RWPE2 (cell line): ENCODE measurements around the gene MAEA.

Source experiments
- ATAC-seq: fragments of 200-7000 bp; cut with Tn5 transposase; 3 replicates; pipeline ENCODE4 v1.9.1; 2021; ENCODE audit warnings: low read depth
- DNase-seq: peaks from one replicate; pipeline ENCODE4 v3.0.0-alpha.2; 2020; ENCODE audit warnings: low spot score
- H3K27ac ChIP-seq: fragments of 450-650 bp; 2 replicates; pipeline ENCODE4 v1.5.1; 2017; ENCODE audit warnings: mild to moderate bottlenecking; ENCODE audit not compliant: poor library complexity, severe bottlenecking
- H3K27me3 ChIP-seq: fragments of 250-450 bp; sonication (Bioruptor Pico); 2 replicates; pipeline ENCODE4 v1.5.1; 2021; ENCODE audit warnings: mild to moderate bottlenecking, moderate library complexity; ENCODE audit not compliant: insufficient read depth, poor library complexity, severe bottlenecking
- H3K36me3 ChIP-seq: fragments of 250-450 bp; sonication (Bioruptor Pico); 2 replicates; pipeline ENCODE4 v1.5.1; 2020; ENCODE audit warnings: low read depth, mild to moderate bottlenecking, moderate library complexity
- H3K4me1 ChIP-seq: fragments of 250-450 bp; sonication (Bioruptor Pico); 2 replicates; pipeline ENCODE4 v1.5.1; 2021; ENCODE audit warnings: mild to moderate bottlenecking, moderate library complexity; ENCODE audit not compliant: insufficient read depth, poor library complexity, severe bottlenecking
- H3K4me3 ChIP-seq: fragments of 250-450 bp; sonication (Bioruptor Pico); 2 replicates; pipeline ENCODE4 v1.5.1; 2021; ENCODE audit warnings: mild to moderate bottlenecking, moderate library complexity; ENCODE audit not compliant: severe bottlenecking
- H3K9me3 ChIP-seq: fragments of 250-450 bp; sonication (Bioruptor Pico); 2 replicates; pipeline ENCODE4 v1.5.1; 2021; ENCODE audit warnings: mild to moderate bottlenecking, moderate library complexity; ENCODE audit not compliant: severe bottlenecking
- CTCF ChIP-seq: fragments of 450-650 bp; IDR thresholded peaks from one replicate; pipeline ENCODE4 v1.5.1; 2017; ENCODE audit warnings: mild to moderate bottlenecking, moderate library complexity; ENCODE audit not compliant: poor library complexity, severe bottlenecking

The MAEA gene

GRCh38 chr4:1366371-1367229 is 76.9 kb downstream of the MAEA start:
- DNase-seq: peak; percentile 48
- no peaks in the 10 kb centered on the region for H3K27me3 ChIP-seq
- ATAC-seq: no peak
- no peaks in the 10 kb centered on the region for H3K4me1 ChIP-seq
- no peaks in the 10 kb centered on the region for H3K9me3 ChIP-seq
- TF ChIP-seq CTCF: no peak
- H3K36me3 ChIP-seq: no peaks in the 10 kb centered on the region
- no peak overlapping the region for H3K4me3 ChIP-seq
- H3K27ac ChIP-seq: no peak overlapping the region

- H3K4me1 ChIP-seq: no peaks in the 10 kb centered on the region
- H3K36me3 ChIP-seq: peaks cover 4% of the 10 kb centered on the region
- ATAC-seq: no peak
- no peaks in the 10 kb centered on the region for H3K9me3 ChIP-seq
- no peak for TF ChIP-seq CTCF
- H3K27me3 ChIP-seq: no peaks in the 10 kb centered on the region
- H3K27ac ChIP-seq: no peak overlapping the region
- no peak for DNase-seq
- H3K4me3 ChIP-seq: no peak overlapping the region
These were observed 77.7 kb downstream of the MAEA start for GRCh38 chr4:1367230-1367935.

- Histone ChIP-seq H3K27ac (no peak overlapping the region), H3K4me3 (no peak overlapping the region), H3K27me3 (no peaks in the 10 kb centered on the region), H3K4me1 (no peaks in the 10 kb centered on the region), H3K36me3 (peaks cover 4% of the 10 kb centered on the region), H3K9me3 (no peaks in the 10 kb centered on the region)
- no peak for ATAC-seq
- peak; percentile 68 for DNase-seq
- no peak for TF ChIP-seq CTCF
These were observed 78.2 kb downstream of the MAEA start for GRCh38 chr4:1367936-1368289.

- DNase-seq: peak; percentile 40
- Histone ChIP-seq H3K9me3 (no peaks in the 10 kb centered on the region), H3K27ac (no peak overlapping the region), H3K36me3 (peaks cover 4% of the 10 kb centered on the region), H3K27me3 (no peaks in the 10 kb centered on the region), H3K4me3 (no peak overlapping the region), H3K4me1 (no peaks in the 10 kb centered on the region)
- ATAC-seq: no peak
- TF ChIP-seq CTCF: no peak
These were observed 78.9 kb downstream of the MAEA start for GRCh38 chr4:1368421-1369090.
